ENCODE measurements around the gene CAPN14. TPM values are rescaled to one million over a fixed set of nuclear protein-coding genes. Genes with fewer than 3 reads are reported as not detected.

CAPN14 gene
- total RNA-seq, 1 experiment from 2014 or later: not detected

- intact Hi-C loops (cut with micrococcal nuclease): no loop called here
- CTCF ChIA-PET: no interaction called here
- Mint-ChIP-seq H3K36me3 (ENCODE audit: insufficient read depth, unreplicated experiment) (no peaks in the 10 kb centered on the region), H3K9me3 (ENCODE audit: unreplicated experiment) (no peaks in the 10 kb centered on the region), H3K4me1 (ENCODE audit: insufficient read depth, unreplicated experiment) (no peaks in the 10 kb centered on the region), H3K27me3 (ENCODE audit: insufficient read depth, unreplicated experiment) (no peaks in the 10 kb centered on the region), H3K4me3 (ENCODE audit: unreplicated experiment) (no peak overlapping the region), H3K27ac (ENCODE audit: low read depth, unreplicated experiment) (no peak overlapping the region)
- no TSS peak for BruUV-seq (replicated peaks)
- TF ChIP-seq CTCF (IDR thresholded peaks at IDR 0.05; ENCODE audit: unreplicated experiment): no peak
- DNase-seq (ENCODE audit: unreplicated experiment): peak; percentile 44
- POLR2A ChIA-PET: no interaction called here
These were observed 36.2 kb upstream of the CAPN14 start for GRCh38 chr2:31253356-31254131.

GRCh38 chr2:31251851-31252250 is 34.5 kb upstream of the CAPN14 start:
- Mint-ChIP-seq H3K4me3 (ENCODE audit: unreplicated experiment) (no peak overlapping the region), H3K27ac (ENCODE audit: low read depth, unreplicated experiment) (no peak overlapping the region), H3K36me3 (ENCODE audit: insufficient read depth, unreplicated experiment) (no peaks in the 10 kb centered on the region), H3K4me1 (ENCODE audit: insufficient read depth, unreplicated experiment) (no peaks in the 10 kb centered on the region), H3K9me3 (ENCODE audit: unreplicated experiment) (no peaks in the 10 kb centered on the region), H3K27me3 (ENCODE audit: insufficient read depth, unreplicated experiment) (no peaks in the 10 kb centered on the region)
- intact Hi-C loops (cut with micrococcal nuclease): no loop called here
- CTCF ChIA-PET: no interaction called here
- no peak for DNase-seq (ENCODE audit: unreplicated experiment)
- POLR2A ChIA-PET: no interaction called here
- BruUV-seq (replicated peaks): no TSS peak
- TF ChIP-seq CTCF (IDR thresholded peaks at IDR 0.05; ENCODE audit: unreplicated experiment): no peak

- POLR2A ChIA-PET: no interaction called here
These were observed 33.7 kb upstream of the CAPN14 start for GRCh38 chr2:31251018-31251417.

More at GRCh38 chr2:31251018-31251417, 33.7 kb upstream of the CAPN14 start:
- no peak for TF ChIP-seq CTCF (IDR thresholded peaks at IDR 0.05; ENCODE audit: unreplicated experiment)
- H3K4me1 Mint-ChIP-seq (ENCODE audit: insufficient read depth, unreplicated experiment): no peaks in the 10 kb centered on the region
- intact Hi-C loops (cut with micrococcal nuclease): no loop called here
- CTCF ChIA-PET: interaction anchor here (1.4 kb wide), 1 partner anchor 82 kb away, joined by 4 read pairs; no protein-coding TSS in a partner anchor
- no peaks in the 10 kb centered on the region for H3K27me3 Mint-ChIP-seq (ENCODE audit: insufficient read depth, unreplicated experiment)
- BruUV-seq (replicated peaks): no TSS peak
- H3K27ac Mint-ChIP-seq (ENCODE audit: low read depth, unreplicated experiment): no peak overlapping the region
- H3K4me3 Mint-ChIP-seq (ENCODE audit: unreplicated experiment): no peak overlapping the region
- no peaks in the 10 kb centered on the region for H3K9me3 Mint-ChIP-seq (ENCODE audit: unreplicated experiment)
- no peak for DNase-seq (ENCODE audit: unreplicated experiment)
- no peaks in the 10 kb centered on the region for H3K36me3 Mint-ChIP-seq (ENCODE audit: insufficient read depth, unreplicated experiment)

Data from MCF 10A (cell line).